Heart left ventricle (tissue), 13 donors: Measurements from ENCODE around the gene TEX13B.

ENCODE experiments used
- POLR2A ChIP-seq, 2 donors: fragments of 450-650 bp; IDR thresholded peaks; one replicate each; pipeline ENCODE4 v1.6.1; 2017; ENCODE audit warnings: antibody characterized with exemption in 2 of 2, mild to moderate bottlenecking in 2 of 2, moderate library complexity in 2 of 2
- TF ChIP-seq, protein P1 (sequence below), 12 donors: fragments of 200-600 bp; sonication (generic) in 4 of 12; IDR thresholded peaks; one replicate each; pipeline versions ENCODE4 v1.5.0 to v1.8.0; 2018 to 2022; ENCODE audit warnings: antibody characterized with exemption in 12 of 12, mild to moderate bottlenecking in 5 of 12
- donor health status: ischemic (EF 13 %, LVEDD 7.1; RV severe dilation, severe dysfunction).
- donor health status: DM: no; HTN: yes; CAD: no.
- donor health status: DM: no; HTN: no; CAD: no.
- donor health status: ischemic (EF 25% LVEDD 6.9; RV normal size, moderate dysfunction).
- donor health status: ischemic (EF 25% LVEDD 5.7; RV mildly dilated, moderate dysfunction).
- donor health status: ischemic (EF 35%, LVEDD 5.7; RV mildly dilated, moderate dysfunction).
- donor health status: nonischemic (EF 11% LVEDD 7.7; RV severe dilation, severe dysfunction).
- donor health status: DM: yes; HTN: yes; CAD: no.
- donor health status: PGD.
- donor health status: ischemic (EF 29% LVEDD 5.4; RV normal size, mild dysfunction).
- donor health status: nonischemic (EF 23%, LVEDD 6.1; RV moderate dilation, normal function).

DNA sequence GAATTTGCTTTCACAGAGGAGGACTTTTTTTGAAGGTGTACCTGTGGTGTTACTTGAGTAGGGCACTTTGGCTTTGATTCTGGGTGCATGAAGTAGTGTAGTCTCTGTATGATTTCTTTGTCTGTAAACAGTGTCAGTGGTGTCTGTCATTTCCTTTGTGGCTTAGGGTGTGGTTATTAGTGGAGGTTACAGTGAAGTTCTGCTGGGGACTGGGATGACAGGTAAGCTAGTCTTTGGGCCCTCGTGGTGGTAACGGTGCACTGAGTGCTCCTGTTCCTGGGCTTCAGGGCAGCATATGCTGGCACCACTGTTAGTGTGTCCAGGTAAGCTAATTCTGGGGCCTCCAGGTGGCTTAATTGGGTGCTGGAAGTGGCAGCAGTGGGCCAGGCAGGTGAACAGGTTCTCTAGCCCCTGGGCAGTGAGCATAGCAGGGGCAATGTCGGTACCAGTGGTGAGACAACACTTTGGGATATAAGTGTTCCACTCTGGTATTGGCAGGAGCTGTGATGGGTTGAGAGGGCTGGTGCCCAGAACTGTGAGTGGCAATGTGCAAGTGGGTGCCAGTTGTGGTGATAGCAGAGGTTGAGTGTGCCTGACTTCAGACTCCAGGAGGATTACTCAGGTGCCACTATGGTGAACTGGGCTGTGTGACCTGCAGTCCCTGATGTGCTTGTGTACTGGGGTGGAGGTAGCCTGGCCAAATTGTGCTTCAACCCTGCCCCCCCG is 36.6 kb upstream of the TEX13B start:
- TF ChIP-seq, protein P1, sequence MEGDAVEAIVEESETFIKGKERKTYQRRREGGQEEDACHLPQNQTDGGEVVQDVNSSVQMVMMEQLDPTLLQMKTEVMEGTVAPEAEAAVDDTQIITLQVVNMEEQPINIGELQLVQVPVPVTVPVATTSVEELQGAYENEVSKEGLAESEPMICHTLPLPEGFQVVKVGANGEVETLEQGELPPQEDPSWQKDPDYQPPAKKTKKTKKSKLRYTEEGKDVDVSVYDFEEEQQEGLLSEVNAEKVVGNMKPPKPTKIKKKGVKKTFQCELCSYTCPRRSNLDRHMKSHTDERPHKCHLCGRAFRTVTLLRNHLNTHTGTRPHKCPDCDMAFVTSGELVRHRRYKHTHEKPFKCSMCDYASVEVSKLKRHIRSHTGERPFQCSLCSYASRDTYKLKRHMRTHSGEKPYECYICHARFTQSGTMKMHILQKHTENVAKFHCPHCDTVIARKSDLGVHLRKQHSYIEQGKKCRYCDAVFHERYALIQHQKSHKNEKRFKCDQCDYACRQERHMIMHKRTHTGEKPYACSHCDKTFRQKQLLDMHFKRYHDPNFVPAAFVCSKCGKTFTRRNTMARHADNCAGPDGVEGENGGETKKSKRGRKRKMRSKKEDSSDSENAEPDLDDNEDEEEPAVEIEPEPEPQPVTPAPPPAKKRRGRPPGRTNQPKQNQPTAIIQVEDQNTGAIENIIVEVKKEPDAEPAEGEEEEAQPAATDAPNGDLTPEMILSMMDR (IDR thresholded peaks at IDR 0.05) = no peak
- no peak for TF ChIP-seq POLR2A (IDR thresholded peaks at IDR 0.05)
